Gastroesophageal sphincter (tissue), 3 donors: ENCODE data around the gene C12orf56.

Experiments used
- EP300 ChIP-seq: sonication (generic); formaldehyde crosslinking; IDR thresholded peaks from one replicate; pipeline ENCODE4 v1.6.1; 2017; ENCODE audit warnings: antibody characterized with exemption, mild to moderate bottlenecking
- POLR2A ChIP-seq, 2 donors: fragments of 450-650 bp; IDR thresholded peaks; one replicate each; pipeline ENCODE4 v1.6.1; 2017; ENCODE audit warnings: antibody characterized with exemption in 2 of 2, mild to moderate bottlenecking in 2 of 2, moderate library complexity in 1 of 2
- POLR2AphosphoS5 ChIP-seq: sonication (generic); formaldehyde crosslinking; IDR thresholded peaks from one replicate; pipeline ENCODE4 v1.6.1; 2017; ENCODE audit warnings: antibody characterized with exemption
- TF ChIP-seq, protein P1 (sequence below), 4 experiments: fragments of 200-600 bp in 2 of 4; fragments of 450-650 bp in 2 of 4; sonication (generic) in 1 of 4; IDR thresholded peaks; one replicate each; pipeline ENCODE4 v1.5.1; 2017 to 2019; ENCODE audit warnings: antibody characterized with exemption in 4 of 4, mild to moderate bottlenecking in 2 of 4, moderate library complexity in 2 of 4

DNA sequence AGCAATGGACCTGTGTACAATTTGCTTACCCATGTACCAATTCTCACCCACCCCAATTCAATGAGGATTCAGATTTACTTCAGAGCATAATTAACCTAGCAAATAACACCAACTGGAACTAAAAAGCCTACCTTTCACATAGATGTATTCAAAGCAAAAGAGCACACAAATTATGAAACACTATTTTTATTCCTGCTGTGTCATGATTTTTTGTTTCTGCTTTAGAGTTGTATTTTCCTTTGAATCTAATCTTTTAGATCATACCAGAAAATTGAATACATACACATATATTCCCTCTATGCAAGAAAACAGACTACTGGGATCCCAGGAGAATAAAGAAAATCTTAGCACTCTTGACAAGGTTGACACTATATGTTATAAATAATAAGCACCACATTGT lies 174.3 kb downstream of the C12orf56 start:
- TF ChIP-seq, protein P1, sequence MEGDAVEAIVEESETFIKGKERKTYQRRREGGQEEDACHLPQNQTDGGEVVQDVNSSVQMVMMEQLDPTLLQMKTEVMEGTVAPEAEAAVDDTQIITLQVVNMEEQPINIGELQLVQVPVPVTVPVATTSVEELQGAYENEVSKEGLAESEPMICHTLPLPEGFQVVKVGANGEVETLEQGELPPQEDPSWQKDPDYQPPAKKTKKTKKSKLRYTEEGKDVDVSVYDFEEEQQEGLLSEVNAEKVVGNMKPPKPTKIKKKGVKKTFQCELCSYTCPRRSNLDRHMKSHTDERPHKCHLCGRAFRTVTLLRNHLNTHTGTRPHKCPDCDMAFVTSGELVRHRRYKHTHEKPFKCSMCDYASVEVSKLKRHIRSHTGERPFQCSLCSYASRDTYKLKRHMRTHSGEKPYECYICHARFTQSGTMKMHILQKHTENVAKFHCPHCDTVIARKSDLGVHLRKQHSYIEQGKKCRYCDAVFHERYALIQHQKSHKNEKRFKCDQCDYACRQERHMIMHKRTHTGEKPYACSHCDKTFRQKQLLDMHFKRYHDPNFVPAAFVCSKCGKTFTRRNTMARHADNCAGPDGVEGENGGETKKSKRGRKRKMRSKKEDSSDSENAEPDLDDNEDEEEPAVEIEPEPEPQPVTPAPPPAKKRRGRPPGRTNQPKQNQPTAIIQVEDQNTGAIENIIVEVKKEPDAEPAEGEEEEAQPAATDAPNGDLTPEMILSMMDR (IDR thresholded peaks at IDR 0.05): no peak
- TF ChIP-seq POLR2A (IDR thresholded peaks at IDR 0.05): no peak
- TF ChIP-seq POLR2AphosphoS5: no peak
- TF ChIP-seq EP300: no peak
